OCI-LY1 (cell line): ENCODE results near the gene SLC29A3.

ENCODE experiments used
- H2AFZ ChIP-seq: fragments of 200-600 bp; sonication (generic), shearing (Covaris generic); 2 replicates; pipeline ENCODE4 v1.6.0; 2014; ENCODE audit warnings: antibody characterized with exemption, mild to moderate bottlenecking, low read length
- H3F3A ChIP-seq: fragments of 200-600 bp; sonication (generic), shearing (Covaris generic); 2 replicates; pipeline ENCODE4 v1.6.0; 2014; ENCODE audit warnings: mild to moderate bottlenecking, antibody characterized with exemption, low read length, moderate library complexity; ENCODE audit not compliant: insufficient read depth
- H3K27ac ChIP-seq: fragments of 200-600 bp; sonication (generic); 2 replicates; pipeline ENCODE4 v1.5.1; 2014; ENCODE audit warnings: low read length, mixed run types, mild to moderate bottlenecking, low read depth; ENCODE audit not compliant: poor library complexity, severe bottlenecking
- H3K27me3 ChIP-seq: fragments of 200-600 bp; sonication (generic); 2 replicates; pipeline ENCODE4 v1.6.0; 2014; ENCODE audit warnings: antibody characterized with exemption, mild to moderate bottlenecking, low read length, moderate library complexity; ENCODE audit not compliant: insufficient read depth
- H3K36me3 ChIP-seq: fragments of 200-600 bp; sonication (generic); 2 replicates; pipeline ENCODE4 v1.6.1; 2014; ENCODE audit warnings: mild to moderate bottlenecking, antibody characterized with exemption, low read length, moderate library complexity, mixed read lengths; ENCODE audit not compliant: insufficient read depth
- H3K4me1 ChIP-seq: fragments of 200-600 bp; sonication (generic); 2 replicates; pipeline ENCODE4 v1.5.1; 2014; ENCODE audit warnings: mild to moderate bottlenecking, low read length, moderate library complexity; ENCODE audit not compliant: insufficient read depth, severe bottlenecking
- H3K4me2 ChIP-seq: fragments of 200-600 bp; sonication (generic), shearing (Covaris generic); 2 replicates; pipeline ENCODE4 v1.6.1; 2014; ENCODE audit warnings: low read length
- H3K4me3 ChIP-seq: fragments of 200-600 bp; sonication (generic); 2 replicates; pipeline ENCODE4 v1.5.1; 2014; ENCODE audit warnings: low read length, low read depth, mild to moderate bottlenecking, mixed read lengths; ENCODE audit not compliant: poor library complexity, severe bottlenecking
- H3K79me2 ChIP-seq: fragments of 200-600 bp; shearing (Covaris generic); 2 replicates; pipeline ENCODE4 v1.6.1; 2016; ENCODE audit warnings: mixed run types, low read length, mixed read lengths; ENCODE audit not compliant: insufficient read depth
- H3K9ac ChIP-seq: fragments of 200-600 bp; sonication (generic), shearing (Covaris generic); 2 replicates; pipeline ENCODE4 v1.6.1; 2014; ENCODE audit warnings: mild to moderate bottlenecking, low read length, mixed read lengths
- H3K9me2 ChIP-seq: fragments of 200-600 bp; sonication (generic), shearing (Covaris generic); 2 replicates; pipeline ENCODE4 v1.6.1; 2014; ENCODE audit warnings: low read depth, mild to moderate bottlenecking, low read length, mixed read lengths
- H3K9me3 ChIP-seq: fragments of 200-600 bp; shearing (Covaris generic); 2 replicates; pipeline ENCODE4 v1.6.1; 2014; ENCODE audit warnings: low read length, mixed read lengths
- H4K20me1 ChIP-seq: fragments of 200-600 bp; sonication (generic), shearing (Covaris generic); 2 replicates; pipeline ENCODE4 v1.6.0; 2016; ENCODE audit warnings: mild to moderate bottlenecking, low read length; ENCODE audit not compliant: insufficient read depth
- EZH2 ChIP-seq: fragments of 200-600 bp; sonication (generic), shearing (Covaris generic); IDR thresholded peaks from 2 replicates; pipeline ENCODE4 v1.8.0; 2017; ENCODE audit warnings: borderline replicate concordance, mixed run types, mild to moderate bottlenecking, antibody characterized with exemption, low read length, moderate library complexity, mixed read lengths
- TF ChIP-seq, protein P1 (sequence below): fragments of 200-600 bp; sonication (generic), shearing (Covaris generic); IDR thresholded peaks from 2 replicates; pipeline ENCODE4 v1.5.1; 2017; ENCODE audit warnings: mild to moderate bottlenecking, antibody characterized with exemption, low read length, moderate library complexity, mixed read lengths

The SLC29A3 gene

DNA sequence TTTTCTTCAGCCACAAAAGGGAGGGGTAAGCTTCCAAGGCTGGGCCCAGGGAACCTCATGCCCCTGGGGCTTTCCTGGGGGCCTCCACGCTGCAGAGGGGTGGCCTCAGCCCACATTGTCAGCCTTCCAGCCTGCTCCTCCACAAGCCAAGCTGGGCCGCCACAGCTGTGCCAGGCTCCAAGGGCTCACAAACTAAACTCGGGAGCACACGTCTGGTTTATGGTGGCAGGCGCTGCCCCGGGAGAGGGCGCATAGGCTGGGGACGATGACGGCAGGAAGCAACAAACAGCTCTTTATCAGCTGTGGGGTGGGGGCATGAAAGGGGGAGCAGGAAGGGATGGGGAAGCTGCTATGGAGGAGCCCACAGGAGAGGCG is 71.4 kb downstream of the SLC29A3 start:
- H3K4me2 ChIP-seq, result no peak overlapping the region
- 0 out of 2 replicates have a peak, but pooled peaks cover 13% of the 10 kb centered on the region for H3K27me3 ChIP-seq
- no peak overlapping the region for H2AFZ ChIP-seq

DNA sequence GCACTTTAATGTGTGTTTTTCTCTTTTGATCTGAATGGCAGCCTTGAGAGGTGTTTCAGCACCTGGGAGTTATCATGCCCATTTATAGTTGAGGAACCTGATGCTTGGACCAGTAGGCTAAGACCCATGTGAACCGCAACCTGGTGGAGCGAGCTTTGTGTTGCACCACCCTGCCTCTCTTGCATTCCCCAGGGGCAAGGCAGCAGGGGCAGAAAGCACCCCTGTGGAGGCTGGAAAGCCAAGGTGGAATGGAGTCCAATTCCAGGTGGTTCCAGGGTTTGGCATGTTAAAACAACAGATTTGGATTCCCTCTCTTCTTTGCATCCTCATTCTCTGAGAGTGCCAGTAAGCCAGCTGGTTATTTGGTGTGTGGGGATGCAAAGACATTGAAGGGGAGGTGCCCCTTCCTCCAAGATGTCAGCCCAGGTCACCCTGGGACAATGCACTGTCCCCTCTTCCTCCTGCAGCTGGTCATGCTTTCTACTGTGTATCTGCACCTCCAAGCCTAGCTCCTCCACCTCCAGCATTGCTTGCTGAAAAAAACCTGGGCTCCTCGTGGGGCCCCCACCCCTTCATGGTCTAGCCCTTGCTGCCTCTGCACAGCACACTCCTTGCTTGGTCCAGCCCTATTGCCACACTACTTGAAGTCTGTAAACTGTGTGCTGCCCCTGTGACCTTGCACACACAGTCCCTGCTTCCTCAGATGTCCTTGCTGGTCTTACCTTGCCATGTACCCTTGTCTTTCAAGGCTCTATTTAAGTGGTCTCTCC is 72.0 kb downstream of the SLC29A3 start:
- no peak overlapping the region for H3K9ac ChIP-seq
- H2AFZ ChIP-seq, result no peak overlapping the region
- no peaks in the 10 kb centered on the region for H3K9me3 ChIP-seq
- H3K4me3 ChIP-seq, result no peak overlapping the region
- no peak overlapping the region for H3K4me2 ChIP-seq
- H3K4me1 ChIP-seq, result no peaks in the 10 kb centered on the region
- H3K27ac ChIP-seq, result no peak overlapping the region
- TF ChIP-seq, protein P1, sequence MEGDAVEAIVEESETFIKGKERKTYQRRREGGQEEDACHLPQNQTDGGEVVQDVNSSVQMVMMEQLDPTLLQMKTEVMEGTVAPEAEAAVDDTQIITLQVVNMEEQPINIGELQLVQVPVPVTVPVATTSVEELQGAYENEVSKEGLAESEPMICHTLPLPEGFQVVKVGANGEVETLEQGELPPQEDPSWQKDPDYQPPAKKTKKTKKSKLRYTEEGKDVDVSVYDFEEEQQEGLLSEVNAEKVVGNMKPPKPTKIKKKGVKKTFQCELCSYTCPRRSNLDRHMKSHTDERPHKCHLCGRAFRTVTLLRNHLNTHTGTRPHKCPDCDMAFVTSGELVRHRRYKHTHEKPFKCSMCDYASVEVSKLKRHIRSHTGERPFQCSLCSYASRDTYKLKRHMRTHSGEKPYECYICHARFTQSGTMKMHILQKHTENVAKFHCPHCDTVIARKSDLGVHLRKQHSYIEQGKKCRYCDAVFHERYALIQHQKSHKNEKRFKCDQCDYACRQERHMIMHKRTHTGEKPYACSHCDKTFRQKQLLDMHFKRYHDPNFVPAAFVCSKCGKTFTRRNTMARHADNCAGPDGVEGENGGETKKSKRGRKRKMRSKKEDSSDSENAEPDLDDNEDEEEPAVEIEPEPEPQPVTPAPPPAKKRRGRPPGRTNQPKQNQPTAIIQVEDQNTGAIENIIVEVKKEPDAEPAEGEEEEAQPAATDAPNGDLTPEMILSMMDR, result no peak
- TF ChIP-seq EZH2, result no peak
- no peaks in the 10 kb centered on the region for H3F3A ChIP-seq
- 0 out of 2 replicates have a peak, but pooled peaks cover 13% of the 10 kb centered on the region for H3K27me3 ChIP-seq
- no peaks in the 10 kb centered on the region for H4K20me1 ChIP-seq
- no peaks in the 10 kb centered on the region for H3K9me2 ChIP-seq
- H3K79me2 ChIP-seq, result no peaks in the 10 kb centered on the region
- no peaks in the 10 kb centered on the region for H3K36me3 ChIP-seq

More for the DNA sequence above, 71.4 kb downstream of the SLC29A3 start:
- Histone ChIP-seq H3K4me1 (no peaks in the 10 kb centered on the region), H3K27ac (no peak overlapping the region), H4K20me1 (no peaks in the 10 kb centered on the region), H3K4me3 (no peak overlapping the region), H3K79me2 (no peaks in the 10 kb centered on the region), H3K36me3 (no peaks in the 10 kb centered on the region), H3F3A (no peaks in the 10 kb centered on the region), H3K9me3 (no peaks in the 10 kb centered on the region), H3K9ac (no peak overlapping the region), H3K9me2 (no peaks in the 10 kb centered on the region)
- TF ChIP-seq, protein P1, result no peak
- no peak for TF ChIP-seq EZH2

- no peak overlapping the region for H3K4me2 ChIP-seq
- no peaks in the 10 kb centered on the region for H3K79me2 ChIP-seq
- no peaks in the 10 kb centered on the region for H3K4me1 ChIP-seq
- no peaks in the 10 kb centered on the region for H4K20me1 ChIP-seq
- H2AFZ ChIP-seq, result no peak overlapping the region
- no peak overlapping the region for H3K4me3 ChIP-seq
- no peak overlapping the region for H3K27ac ChIP-seq
- H3K9me3 ChIP-seq, result no peaks in the 10 kb centered on the region
- H3K9me2 ChIP-seq, result no peaks in the 10 kb centered on the region
- no peak overlapping the region for H3K9ac ChIP-seq
- no peaks in the 10 kb centered on the region for H3K36me3 ChIP-seq
- H3K27me3 ChIP-seq, result 0 out of 2 replicates have a peak, but pooled peaks cover 11% of the 10 kb centered on the region
- TF ChIP-seq, protein P1, result no peak
- TF ChIP-seq EZH2, result no peak
- no peaks in the 10 kb centered on the region for H3F3A ChIP-seq
These were observed 72.6 kb downstream of the SLC29A3 start for GRCh38 chr10:71391701-71392100.
